SK-N-MC (cell line): ENCODE results near the gene ZNRF3.

Experiments used
- FOXP2 ChIP-seq: optimal IDR thresholded peaks from 2 replicates; pipeline ENCODE3; 2011; ENCODE audit warnings: mild to moderate bottlenecking, moderate library complexity; ENCODE audit not compliant: insufficient read depth; ENCODE audit errors: extremely low read length, control extremely low read depth
- POLR2AphosphoS5 ChIP-seq: IDR thresholded peaks from 2 replicates; pipeline ENCODE4 v1.6.1; 2012; ENCODE audit warnings: mild to moderate bottlenecking, low read depth, low read length, borderline replicate concordance

- TF ChIP-seq POLR2AphosphoS5 (no peak), FOXP2 (no peak)
These were observed 84.6 kb downstream of the ZNRF3 start for GRCh38 chr22:28967969-28968368.
